Measurements from ENCODE around the gene RASSF10. TPM values are rescaled to one million over a fixed set of nuclear protein-coding genes. Genes with fewer than 3 reads are reported as not detected.

RASSF10 gene
- total RNA-seq, 1 experiment from 2014 or later, result 2.4 TPM

DNA sequence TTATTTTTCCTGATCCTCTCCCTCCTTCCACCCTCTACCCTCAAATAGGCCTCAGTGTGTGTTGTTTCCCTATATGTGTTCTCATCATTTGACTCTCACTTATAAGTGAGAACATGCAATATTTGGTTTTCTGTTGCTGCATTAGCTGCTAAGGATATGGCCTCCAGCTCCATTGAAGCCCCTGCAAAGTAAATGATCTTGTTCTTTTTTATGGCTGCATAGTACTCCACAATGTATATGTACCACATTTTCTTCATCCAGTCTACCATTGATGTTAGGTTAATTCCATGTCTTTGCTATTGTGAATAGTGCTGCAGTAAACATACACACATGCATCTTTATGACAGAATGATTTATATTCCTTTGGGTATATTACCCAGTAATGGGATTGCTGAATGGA is 13.3 kb upstream of the RASSF10 start:
- H3K56ac ChIP-seq (ENCODE audit: insufficient read length, low read depth, low read length), result no peak overlapping the region
- H4K91ac ChIP-seq (ENCODE audit: insufficient read length, low read depth, low read length), result no peak overlapping the region
- no peaks in the 10 kb centered on the region for H3K27me3 ChIP-seq (ENCODE audit: insufficient read depth, low read length)
- H3K79me2 ChIP-seq (ENCODE audit: insufficient read depth, low read length), result no peaks in the 10 kb centered on the region
- H3K23me2 ChIP-seq (ENCODE audit: insufficient read length, low read depth, low read length, poor library complexity, severe bottlenecking), result no peaks in the 10 kb centered on the region
- H3K27ac ChIP-seq (ENCODE audit: insufficient read length, low read depth, low read length), result no peak overlapping the region
- H3K4me1 Mint-ChIP-seq, result peaks cover 6% of the 10 kb centered on the region in 2 experiments
- H2BK120ac ChIP-seq (ENCODE audit: low read depth, low read length, poor library complexity, severe bottlenecking), result no peak overlapping the region
- H3K4ac ChIP-seq (ENCODE audit: low read depth, low read length), result no peak overlapping the region
- H3T11ph ChIP-seq (ENCODE audit: low read length), result no peak overlapping the region
- H3K4me2 ChIP-seq (ENCODE audit: insufficient read depth, insufficient read length, low read length), result no peak overlapping the region
- H3K18ac ChIP-seq (ENCODE audit: insufficient read length, low read depth, low read length), result no peak overlapping the region
- H2AFZ ChIP-seq (ENCODE audit: low read length), result no peak overlapping the region
- no peak overlapping the region for H2BK15ac ChIP-seq (ENCODE audit: low read depth, low read length)
- no peak overlapping the region for H3K27ac Mint-ChIP-seq
- no peaks in the 10 kb centered on the region for H3K79me1 ChIP-seq (ENCODE audit: insufficient read depth, low read depth, low read length, poor library complexity, severe bottlenecking)
- H4K8ac ChIP-seq (replicated peaks; ENCODE audit: insufficient read length, low read depth, low read length), result no peak overlapping the region
- no peak overlapping the region for H4K5ac ChIP-seq (ENCODE audit: insufficient read length, low read depth, low read length)
- no peak overlapping the region for H2BK12ac ChIP-seq (ENCODE audit: insufficient read length, low read depth, low read length)
- no peaks in the 10 kb centered on the region for H4K20me1 ChIP-seq (ENCODE audit: control insufficient read depth, insufficient read depth, insufficient read length)
- 0 out of 7 replicates have a peak, but pooled peaks cover 0 to 6% (median 0%) of the 10 kb centered on the region in 3 experiments for H3K36me3 Mint-ChIP-seq (ENCODE audit: insufficient read depth in 1 of 3, low read depth in 3 of 3)
- no peak for DNase-seq
- no peak overlapping the region for H3K4me3 Mint-ChIP-seq
- no peak overlapping the region for H2AK5ac ChIP-seq (ENCODE audit: insufficient read length, low read length)
- H3K27me3 Mint-ChIP-seq (ENCODE audit: low read depth), result peaks cover 2% of the 10 kb centered on the region; the same call in 1 of the 2 replicates
- H3K9me3 ChIP-seq (ENCODE audit: control insufficient read depth, low read depth, low read length), result no peaks in the 10 kb centered on the region
- H3K14ac ChIP-seq (ENCODE audit: insufficient read depth, low read length), result no peak overlapping the region
- H3K9ac ChIP-seq (ENCODE audit: extremely low read depth, insufficient read length, low read length), result no peak overlapping the region
- H3K9me3 Mint-ChIP-seq, result peaks cover 4 to 10% of the 10 kb centered on the region in 2 experiments; a peak in 4 of 5 replicates
- no peak overlapping the region for H3K23ac ChIP-seq (ENCODE audit: insufficient read length, low read depth, low read length)
- H2BK20ac ChIP-seq (ENCODE audit: low read depth, low read length, poor library complexity, severe bottlenecking), result no peak overlapping the region
- TF ChIP-seq, protein P1, sequence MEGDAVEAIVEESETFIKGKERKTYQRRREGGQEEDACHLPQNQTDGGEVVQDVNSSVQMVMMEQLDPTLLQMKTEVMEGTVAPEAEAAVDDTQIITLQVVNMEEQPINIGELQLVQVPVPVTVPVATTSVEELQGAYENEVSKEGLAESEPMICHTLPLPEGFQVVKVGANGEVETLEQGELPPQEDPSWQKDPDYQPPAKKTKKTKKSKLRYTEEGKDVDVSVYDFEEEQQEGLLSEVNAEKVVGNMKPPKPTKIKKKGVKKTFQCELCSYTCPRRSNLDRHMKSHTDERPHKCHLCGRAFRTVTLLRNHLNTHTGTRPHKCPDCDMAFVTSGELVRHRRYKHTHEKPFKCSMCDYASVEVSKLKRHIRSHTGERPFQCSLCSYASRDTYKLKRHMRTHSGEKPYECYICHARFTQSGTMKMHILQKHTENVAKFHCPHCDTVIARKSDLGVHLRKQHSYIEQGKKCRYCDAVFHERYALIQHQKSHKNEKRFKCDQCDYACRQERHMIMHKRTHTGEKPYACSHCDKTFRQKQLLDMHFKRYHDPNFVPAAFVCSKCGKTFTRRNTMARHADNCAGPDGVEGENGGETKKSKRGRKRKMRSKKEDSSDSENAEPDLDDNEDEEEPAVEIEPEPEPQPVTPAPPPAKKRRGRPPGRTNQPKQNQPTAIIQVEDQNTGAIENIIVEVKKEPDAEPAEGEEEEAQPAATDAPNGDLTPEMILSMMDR (conservative IDR thresholded peaks at IDR 0.05), result no peak
- no peaks in the 10 kb centered on the region for H3K4me1 ChIP-seq (ENCODE audit: insufficient read depth, low read length)
- no peak overlapping the region for H2BK5ac ChIP-seq (ENCODE audit: insufficient read length, low read length)

All from H9 (cell line).